AG08396 (cell line): ENCODE measurements around the gene YBX3.

ENCODE experiments used
- DNase-seq: peaks from one replicate; pipeline ENCODE4 v3.0.0; 2012; ENCODE audit warnings: low spot score, mixed read lengths

The YBX3 gene

DNA sequence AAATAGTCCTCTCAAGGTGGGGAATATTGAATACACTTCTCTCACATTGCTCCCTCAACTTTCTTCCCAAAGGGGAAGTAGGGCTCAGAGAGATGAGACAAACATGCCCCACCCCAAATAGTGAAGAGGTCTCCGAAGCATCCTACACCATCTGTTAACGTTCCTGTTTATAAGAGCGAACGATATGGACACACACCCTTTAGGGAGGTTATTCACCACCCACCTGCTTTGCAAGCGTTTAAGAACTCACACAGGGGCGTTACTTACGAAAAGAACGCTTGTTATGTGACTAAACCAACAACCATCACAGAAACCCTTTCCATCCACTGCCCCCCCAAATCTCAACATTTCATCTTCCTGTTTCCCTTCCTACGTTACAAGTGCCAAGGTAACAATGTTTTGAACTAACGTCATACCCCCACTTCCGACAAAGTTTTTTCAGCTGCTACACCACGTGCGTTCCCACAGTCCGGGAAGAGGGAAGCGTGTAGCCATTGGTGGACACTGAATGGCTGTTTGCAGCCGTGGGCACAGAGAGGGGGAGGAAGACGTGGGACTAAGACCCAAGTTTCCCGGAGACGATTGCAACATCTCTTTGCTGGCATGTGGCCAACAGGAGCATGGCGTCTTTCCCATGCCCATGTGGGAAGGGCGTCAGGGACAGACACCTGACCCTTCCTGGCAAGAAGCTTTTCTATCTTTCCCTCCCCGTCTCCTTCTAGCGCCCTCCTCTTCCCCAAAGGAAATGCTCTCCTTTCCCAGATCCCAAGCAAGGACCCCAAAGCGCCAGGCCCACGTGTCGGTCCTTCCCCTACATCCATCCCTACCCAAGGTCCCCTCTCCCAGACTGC lies 1.2 kb downstream of the YBX3 start:
- DNase-seq, result peak; percentile 91

- DNase-seq, result no peak
These were observed 2.0 kb downstream of the YBX3 start for GRCh38 chr12:10720974-10721650.

DNA sequence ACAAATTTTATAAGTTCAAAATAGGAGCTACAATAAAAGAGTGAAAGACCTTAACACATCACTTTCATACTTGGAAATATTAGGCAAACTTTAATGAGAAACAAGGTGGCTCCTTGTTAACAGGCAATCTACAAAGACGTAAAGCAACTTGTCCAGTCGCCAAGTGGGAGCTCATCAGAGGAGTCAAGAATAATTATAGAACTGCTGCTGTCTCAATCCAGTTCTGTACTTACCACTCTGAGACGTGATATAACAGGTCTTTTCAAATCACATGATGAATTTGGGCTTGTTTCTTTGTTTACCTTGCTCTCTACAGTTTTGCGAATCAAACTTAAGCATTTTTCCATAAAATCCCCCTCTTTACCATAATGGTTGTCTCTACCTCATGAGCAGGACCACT lies 3.6 kb downstream of the YBX3 start:
- no peak for DNase-seq

- peak; percentile 37 for DNase-seq
These were observed 4.8 kb downstream of the YBX3 start for GRCh38 chr12:10718279-10718821.

DNA sequence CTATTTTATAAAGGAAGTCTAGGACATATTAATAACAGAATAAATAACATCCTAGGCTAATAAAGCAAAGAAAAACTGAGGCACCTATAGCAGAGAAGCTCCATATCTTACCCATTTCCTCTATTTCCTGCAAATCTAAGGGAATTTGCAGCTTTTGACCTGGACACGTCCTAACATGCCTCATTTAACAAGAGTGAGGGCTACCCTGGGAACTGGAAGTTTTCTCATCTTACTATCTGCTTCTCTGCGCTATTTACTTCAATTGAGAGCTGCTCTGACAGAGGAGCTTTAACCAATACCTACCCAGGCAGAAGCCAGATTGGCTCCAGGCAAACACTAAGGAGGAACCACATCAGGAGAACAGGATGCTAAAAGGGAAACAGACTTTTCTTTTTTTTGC lies 5.7 kb downstream of the YBX3 start:
- no peak for DNase-seq

GRCh38 chr12:10716704-10717315 lies 6.3 kb downstream of the YBX3 start:
- peak; percentile 83 for DNase-seq

DNA sequence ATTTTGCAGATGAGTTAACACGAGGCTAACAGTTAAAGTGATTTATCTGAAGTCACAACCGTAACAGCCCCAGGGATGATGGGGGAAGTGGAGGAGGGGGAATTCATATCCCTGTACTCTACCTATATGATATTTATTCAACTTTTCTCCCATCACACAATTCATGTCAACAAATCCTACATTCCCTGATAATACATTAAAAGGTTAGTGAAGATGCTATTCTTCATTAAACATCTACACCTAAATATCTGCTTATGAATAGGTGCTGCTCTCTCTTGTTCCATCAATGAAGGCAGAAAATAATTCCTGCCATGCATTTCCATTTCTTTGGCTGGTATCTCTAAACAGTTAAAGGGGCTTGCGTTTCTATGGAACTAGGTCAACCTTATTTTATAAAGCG lies 6.8 kb downstream of the YBX3 start:
- no peak for DNase-seq

DNA sequence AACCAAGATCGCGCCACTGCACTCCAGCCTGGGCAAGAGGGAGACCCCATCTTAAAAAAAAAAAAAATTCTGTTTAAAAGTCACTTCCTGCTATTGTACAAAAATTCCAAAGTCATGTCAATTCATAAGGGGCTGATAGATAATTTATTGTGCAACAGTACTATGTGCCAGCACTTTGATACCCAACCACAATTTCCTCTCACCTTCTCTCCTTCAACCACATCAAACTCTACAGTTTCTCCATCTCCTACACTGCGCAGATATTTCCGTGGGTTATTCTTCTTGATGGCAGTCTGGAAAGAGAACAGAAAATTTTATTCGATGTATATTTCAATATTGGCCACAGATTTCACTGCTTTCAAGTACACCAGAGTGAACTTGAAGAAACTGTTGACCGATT lies 7.6 kb downstream of the YBX3 start:
- DNase-seq, result no peak

DNA sequence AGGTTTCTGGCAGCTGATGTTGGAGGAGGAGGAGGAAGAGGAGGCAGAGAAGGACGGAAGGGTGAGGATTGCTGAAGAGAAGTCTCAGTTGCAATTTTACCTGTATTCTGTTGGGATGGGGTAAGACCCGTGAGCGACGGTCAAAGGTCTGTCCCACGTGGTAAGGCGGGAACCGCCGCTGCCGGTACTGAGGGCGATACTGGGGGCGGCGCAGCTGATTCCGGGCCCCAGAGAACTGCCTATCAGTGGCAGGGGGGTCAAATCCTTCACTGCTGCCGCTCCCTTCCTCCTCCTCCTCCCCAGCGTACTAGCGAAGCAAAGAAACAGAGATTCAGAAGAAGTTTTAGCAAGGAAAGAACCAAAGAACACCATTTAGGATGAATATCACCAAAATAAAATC lies 13.3 kb downstream of the YBX3 start:
- DNase-seq, result no peak

DNA sequence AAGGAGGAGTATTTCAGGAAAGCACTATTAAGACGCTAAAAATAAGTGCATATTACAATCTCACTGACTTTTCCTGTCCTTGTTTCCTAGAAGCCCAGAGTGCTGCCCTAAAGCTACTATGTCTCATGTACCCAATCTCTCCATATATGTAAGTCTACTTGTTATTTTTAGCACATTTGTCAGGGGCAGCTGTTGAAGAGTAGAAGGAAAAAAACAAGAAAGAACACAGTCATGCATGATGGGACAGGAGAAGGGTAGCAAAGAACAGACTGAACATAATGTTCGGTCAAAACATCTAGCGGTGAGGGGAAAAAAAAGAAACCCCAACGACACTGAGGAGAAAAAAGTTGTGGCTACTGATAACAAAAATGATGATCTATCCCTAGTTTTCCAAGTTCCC lies 14.3 kb downstream of the YBX3 start:
- DNase-seq, result no peak

GRCh38 chr12:10705655-10706054 lies 17.5 kb downstream of the YBX3 start:
- DNase-seq, result no peak

- DNase-seq, result no peak
These were observed 21.3 kb downstream of the YBX3 start for GRCh38 chr12:10701843-10702242.

- DNase-seq, result no peak
These were observed 21.9 kb downstream of the YBX3 start for GRCh38 chr12:10701131-10701681.

DNA sequence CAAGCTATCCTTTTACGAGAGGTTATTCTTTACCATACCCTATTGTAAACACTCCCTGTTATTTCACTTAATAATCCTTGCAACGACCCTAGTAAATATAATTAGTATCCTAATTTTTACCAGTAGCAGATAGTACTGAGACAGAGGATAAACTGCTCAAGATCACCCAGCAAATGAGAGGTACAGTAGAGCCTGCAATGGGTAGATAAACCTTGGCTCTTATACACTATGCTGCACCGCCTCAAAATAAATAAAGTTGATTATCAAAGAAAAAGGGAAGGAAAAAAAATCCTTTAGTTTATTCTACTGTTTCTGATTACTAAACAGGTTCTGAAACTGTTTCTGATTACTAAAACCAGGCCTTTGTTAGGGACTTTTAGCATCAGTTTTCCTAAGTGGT lies 22.5 kb downstream of the YBX3 start:
- no peak for DNase-seq

GRCh38 chr12:10697862-10698261 lies 25.3 kb downstream of the YBX3 start:
- DNase-seq, result no peak

DNA sequence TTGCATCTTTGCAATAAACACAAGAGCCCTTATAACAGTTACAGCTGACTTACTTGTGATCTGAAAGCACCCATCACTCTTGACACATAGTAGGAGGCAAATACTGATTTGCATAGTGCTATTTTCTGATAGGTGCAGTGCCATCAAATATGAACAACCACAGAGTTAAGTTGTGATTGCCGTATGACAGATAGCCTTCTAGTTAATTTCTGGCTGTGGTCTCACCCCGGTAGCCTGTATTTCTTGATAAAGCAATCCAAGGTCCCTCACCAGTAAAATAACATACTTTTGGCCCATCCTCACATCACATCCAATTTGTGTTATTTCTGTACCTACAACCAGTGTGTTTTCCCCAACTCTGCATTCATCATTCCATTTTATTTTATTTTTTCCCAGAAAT lies 26.0 kb downstream of the YBX3 start:
- no peak for DNase-seq

DNA sequence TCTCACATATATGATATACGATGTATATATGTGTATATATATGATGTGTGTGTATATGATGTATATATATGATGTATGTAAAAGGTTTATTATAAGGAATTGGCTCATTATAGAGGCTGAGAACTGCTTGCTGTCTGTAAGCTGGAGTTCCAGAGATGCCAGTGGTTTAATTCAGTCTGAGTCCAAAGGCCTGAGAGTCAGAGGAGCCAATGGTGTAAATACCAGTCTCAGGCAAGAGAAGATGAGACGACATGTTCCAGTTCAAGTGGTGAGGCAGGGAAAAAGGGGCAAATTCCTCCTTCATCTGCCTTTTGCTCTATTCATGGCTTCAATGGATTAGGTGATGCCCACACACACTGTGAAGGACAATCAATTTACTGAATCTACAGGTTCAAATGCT lies 32.2 kb downstream of the YBX3 start:
- DNase-seq, result no peak

DNA sequence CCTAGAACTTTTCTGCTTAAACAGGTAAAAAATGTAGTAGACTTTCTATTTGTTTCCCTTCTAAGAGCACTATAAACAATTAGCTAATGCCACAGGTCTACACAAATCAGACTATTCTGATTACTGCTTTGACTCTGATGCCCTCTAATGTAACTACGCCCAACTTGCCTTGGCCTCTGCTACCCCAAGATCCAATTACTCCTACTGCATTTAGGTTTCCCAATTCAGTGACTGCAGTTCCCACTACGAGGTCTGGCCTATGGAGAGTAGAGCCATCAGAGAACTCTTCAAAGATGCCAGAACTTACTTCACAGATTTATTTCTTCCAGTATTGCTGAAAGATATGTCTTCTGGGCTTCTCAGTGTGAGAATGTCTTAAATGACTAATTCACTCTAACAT lies 34.0 kb downstream of the YBX3 start:
- no peak for DNase-seq

- DNase-seq, result no peak
These were observed 35.1 kb downstream of the YBX3 start for GRCh38 chr12:10688042-10688441.

DNA sequence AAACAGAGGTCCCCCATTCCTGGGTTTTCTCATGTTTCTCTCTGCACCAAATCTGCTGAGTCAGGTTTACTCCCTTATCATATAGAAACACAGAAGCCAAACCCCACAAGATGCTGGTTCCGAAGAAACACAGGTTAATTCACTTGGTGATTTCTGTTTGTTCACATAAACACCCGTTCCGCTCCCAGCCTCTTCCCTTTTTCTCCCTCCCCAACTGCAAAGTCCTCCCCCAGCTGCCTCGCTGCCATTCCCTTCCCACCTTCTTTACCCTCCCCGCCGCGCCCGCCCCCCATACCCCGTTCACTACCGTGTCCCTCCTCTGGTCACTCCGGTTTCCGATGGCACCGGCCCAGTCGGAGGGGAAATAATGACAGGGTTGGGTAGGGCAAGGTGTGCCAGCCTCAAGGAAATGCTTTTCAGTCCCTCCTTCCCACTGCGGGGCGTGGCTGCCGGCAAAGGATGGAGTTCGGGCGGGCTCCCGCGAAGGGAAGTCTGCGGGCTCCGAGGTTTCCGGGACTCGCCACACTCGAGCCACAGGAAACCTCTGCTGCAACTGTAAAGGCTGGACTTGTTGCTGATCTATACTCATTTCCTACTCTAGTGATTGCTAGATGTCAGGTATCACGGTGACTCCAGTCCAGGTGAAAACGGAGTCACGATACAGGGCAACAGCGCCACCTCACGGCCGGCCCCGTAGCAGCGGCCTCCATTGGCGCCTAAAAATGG lies 49.3 kb downstream of the YBX3 start, which contains the start of gene STYK1:
Gene STYK1 (minus strand): TSS at position 394 of the 726 bp plus-strand sequence. CDS start 39,434 bp downstream, outside the sequence.
- peak; percentile 70 for DNase-seq

DNA sequence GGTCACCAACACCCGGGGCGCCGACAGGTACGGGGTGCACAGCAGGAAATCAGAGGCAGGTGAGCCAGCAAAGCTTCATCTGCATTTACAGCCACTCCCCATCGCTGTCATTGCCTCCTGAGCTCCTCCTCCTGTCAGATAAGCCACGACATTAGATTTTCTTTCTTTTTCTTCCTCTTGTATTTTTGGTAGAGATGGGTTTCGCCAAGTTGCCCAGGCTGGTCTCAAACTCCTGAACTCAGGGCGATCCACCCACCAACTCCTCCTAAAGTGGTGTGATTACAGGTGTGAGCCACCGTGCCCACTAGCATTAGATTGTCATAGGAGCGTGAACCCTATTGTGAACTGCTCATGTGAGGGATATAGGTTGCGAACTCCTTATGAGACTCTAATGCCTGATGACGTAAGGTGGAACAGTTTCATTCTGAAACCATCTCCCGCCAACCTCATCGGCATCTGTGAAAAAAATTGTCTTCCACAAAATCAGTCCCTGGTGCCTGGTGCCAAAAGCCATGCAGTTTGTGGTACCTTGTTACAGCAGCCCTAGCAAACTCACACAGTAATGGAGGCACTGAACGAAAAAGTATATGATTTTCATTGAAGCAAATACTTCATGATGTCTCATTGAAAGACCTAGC lies 50.8 kb downstream of the YBX3 start:
- no peak for DNase-seq
